Muscle of leg (tissue), 11 donors: ENCODE measurements around the gene ALPG. TPM values are rescaled to one million over a fixed set of nuclear protein-coding genes. Genes with fewer than 3 reads are reported as not detected.
"Not testable (repeated sequence)": the region's sequence is repeated elsewhere in the genome, so short reads cannot be mapped to it uniquely, and the experiment has no call there.

Source experiments
- DNase-seq: peaks from one replicate; pipeline ENCODE4 v3.0.0; 2013
- H3K27ac ChIP-seq: one replicate; pipeline ENCODE4 v1.5.1; 2013; ENCODE audit warnings: mild to moderate bottlenecking, low read length, control low read depth
- H3K27me3 ChIP-seq: one replicate; pipeline ENCODE4 v1.6.1; 2013; ENCODE audit warnings: low read length; ENCODE audit not compliant: control insufficient read depth, insufficient read depth
- H3K36me3 ChIP-seq: one replicate; pipeline ENCODE4 v1.6.1; 2013; ENCODE audit warnings: low read length; ENCODE audit not compliant: control insufficient read depth, insufficient read depth
- H3K4me1 ChIP-seq: one replicate; pipeline ENCODE4 v1.6.1; 2013; ENCODE audit warnings: low read length; ENCODE audit not compliant: control insufficient read depth, insufficient read depth
- H3K4me3 ChIP-seq: one replicate; pipeline ENCODE4 v1.5.1; 2013; ENCODE audit warnings: low read length, control low read depth
- H3K9me3 ChIP-seq: replicated peaks from 2 replicates; pipeline ENCODE4 v1.6.1; 2013; ENCODE audit warnings: low read depth, low read length; ENCODE audit not compliant: control insufficient read depth
- WGBS: methylation state at CpG from one replicate; pipeline ENCODE4 v1.1.5; 2013; ENCODE audit warnings: missing lambda C conversion rate; ENCODE audit not compliant: insufficient coverage; 5-methylcytosine and 5-hydroxymethylcytosine counted together
- polyA plus RNA-seq, 8 donors: library from polyadenylated mRNA; unstranded; fragments of 120-200 nt; gene quantifications; one replicate each; pipeline versions ENCODE4 v1.2.1 to v1.2.3, GENCODE V29; 2013; ENCODE audit warnings: inconsistent platforms in 1 of 8, low replicate concordance in 1 of 8; ENCODE audit not compliant: insufficient read length in 8 of 8, insufficient read depth in 1 of 8
- total RNA-seq: library from RNA; stranded (reverse); fragments of 120-200 nt; gene quantifications from one replicate; pipeline ENCODE4 v1.2.4, GENCODE V29; 2013

Gene ALPG
- total and polyA plus RNA-seq, 9 donors: not detected

DNA sequence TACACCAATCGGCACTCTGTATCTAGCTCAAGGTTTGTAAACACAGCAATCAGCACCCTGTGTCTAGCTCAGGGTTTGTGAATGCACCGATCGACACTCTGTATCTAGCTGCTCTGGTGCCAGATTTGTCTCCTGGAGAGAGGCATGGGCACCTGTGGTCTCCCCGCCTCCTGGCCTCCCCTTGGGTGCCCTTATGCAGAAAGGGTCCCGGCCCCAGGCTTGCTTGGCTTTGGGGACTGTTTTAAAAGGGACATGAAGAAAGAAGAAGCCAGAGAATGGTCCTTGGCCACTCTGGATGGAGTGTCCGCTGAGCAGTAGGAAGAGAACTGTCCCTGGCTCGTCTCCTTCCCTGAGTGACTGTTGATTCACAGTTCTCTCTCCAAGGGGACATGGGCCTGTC lies 39.6 kb upstream of the ALPG start:
- DNase-seq: no peak
- Histone ChIP-seq H3K4me3 (no peak overlapping the region), H3K27me3 (peaks cover 4% of the 10 kb centered on the region), H3K27ac (no peak overlapping the region), H3K9me3 (no peaks in the 10 kb centered on the region), H3K36me3 (no peaks in the 10 kb centered on the region), H3K4me1 (peaks cover 6% of the 10 kb centered on the region)
- 80% methylated on average over 5 of the region's 7 CpGs for WGBS

DNA sequence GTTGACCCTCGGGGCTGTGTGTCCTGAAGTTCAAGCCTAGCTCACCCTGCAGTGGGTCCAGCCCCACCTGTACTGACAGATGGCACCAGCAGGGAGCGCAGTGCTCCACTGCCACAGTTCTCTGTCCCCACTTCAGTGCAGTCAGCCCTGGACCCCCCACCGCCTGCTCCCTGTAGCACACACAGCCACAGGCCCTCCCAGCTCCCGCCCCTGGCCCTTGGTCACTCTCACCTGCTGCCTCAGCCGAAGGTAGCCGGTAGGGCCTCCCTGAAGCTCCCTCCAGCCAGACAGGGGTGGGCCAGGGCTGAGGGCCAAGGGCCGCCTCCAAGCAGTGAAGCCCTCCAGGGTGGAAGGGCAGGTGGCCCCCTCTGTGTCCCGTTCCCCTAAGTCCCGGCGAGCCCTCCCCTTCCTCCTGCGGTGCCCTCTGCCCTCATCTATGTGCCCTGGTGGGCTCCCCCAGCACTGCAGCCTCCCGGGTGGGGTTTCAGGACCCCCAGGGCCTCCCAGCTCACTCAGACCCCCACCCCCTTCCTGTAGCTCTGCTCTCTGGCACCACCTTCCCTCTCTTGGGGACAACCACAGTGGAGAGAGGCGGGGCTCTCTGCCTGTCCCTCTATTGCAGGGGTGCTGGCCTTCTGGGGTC lies 38.9 kb upstream of the ALPG start:
- DNase-seq: no peak
- no peaks in the 10 kb centered on the region for H3K36me3 ChIP-seq
- peaks cover 4% of the 10 kb centered on the region for H3K27me3 ChIP-seq
- H3K9me3 ChIP-seq: no peaks in the 10 kb centered on the region
- peaks cover 6% of the 10 kb centered on the region for H3K4me1 ChIP-seq
- no peak overlapping the region for H3K27ac ChIP-seq
- H3K4me3 ChIP-seq: no peak overlapping the region
- 60% methylated on average over 12 of the region's 13 CpGs for WGBS

DNA sequence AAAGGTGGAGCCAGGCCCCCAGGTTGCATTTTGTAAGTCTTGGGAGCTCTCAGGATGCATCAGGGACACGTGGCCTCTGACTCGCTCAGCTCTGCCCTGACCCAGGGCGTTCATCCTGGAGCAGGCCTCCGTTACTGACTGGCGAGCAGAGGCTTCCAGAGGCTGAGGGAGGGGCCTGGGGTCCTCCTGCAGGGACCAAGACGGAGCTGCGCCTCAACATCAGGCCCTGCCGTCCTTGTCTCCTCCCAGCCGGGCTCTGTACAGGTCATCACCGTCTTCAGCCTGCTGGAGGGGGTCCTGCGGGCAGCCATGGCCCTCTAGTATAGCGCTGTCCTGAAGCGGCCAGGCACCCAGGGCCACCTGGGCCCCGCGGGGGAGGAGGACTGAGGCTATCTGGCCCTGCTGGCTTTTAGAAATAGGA lies 38.3 kb upstream of the ALPG start:
- H3K4me1 ChIP-seq: peaks cover 6% of the 10 kb centered on the region
- H3K27me3 ChIP-seq: peaks cover 4% of the 10 kb centered on the region
- DNase-seq: no peak
- H3K4me3 ChIP-seq: no peak overlapping the region
- WGBS: 58% methylated on average over 13 of the region's 15 CpGs
- H3K27ac ChIP-seq: no peak overlapping the region
- H3K9me3 ChIP-seq: no peaks in the 10 kb centered on the region
- H3K36me3 ChIP-seq: no peaks in the 10 kb centered on the region

DNA sequence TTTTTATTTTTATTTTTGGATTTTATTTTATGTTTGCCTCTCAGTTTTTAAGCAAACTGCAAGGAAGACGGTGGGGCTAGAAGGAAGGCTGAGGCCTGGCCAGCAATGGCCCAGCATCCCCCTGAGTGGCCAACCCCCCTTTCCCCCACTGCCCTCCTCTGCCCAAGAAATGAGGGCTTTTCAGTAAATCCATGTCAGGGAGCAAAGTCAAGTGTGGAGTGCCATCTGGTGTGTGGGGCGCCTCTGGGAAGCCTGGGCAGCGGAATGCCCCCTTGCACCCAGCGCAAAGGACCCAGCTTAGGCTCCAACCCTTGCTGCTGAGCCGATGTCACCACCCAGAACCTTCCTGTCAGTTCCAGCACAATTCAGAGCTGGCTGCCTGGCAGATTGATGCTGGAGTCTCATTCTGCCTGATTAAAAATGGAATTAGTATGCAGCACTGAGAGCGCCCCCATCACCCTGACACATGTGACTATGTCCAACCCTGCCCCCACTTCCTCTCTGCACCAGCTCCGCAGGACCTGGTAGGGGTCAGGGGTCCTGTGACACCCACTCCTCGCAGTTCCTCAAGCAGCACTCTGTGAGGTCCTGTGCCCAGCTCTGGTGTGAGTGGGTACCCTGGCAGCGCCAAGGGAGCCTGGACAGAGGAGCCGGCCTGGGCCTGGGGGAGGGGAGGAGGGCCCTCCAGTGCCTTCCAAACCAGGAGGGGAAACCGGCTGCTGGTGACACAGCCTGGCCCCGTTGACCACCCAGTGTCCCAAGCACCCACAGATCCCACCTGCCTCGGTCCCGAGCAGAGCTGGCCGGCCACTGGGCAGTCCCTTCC lies 37.3 kb upstream of the ALPG start:
- peaks cover 4% of the 10 kb centered on the region for H3K27me3 ChIP-seq
- WGBS: 68% methylated on average over 7 of the region's 15 CpGs
- DNase-seq: no peak

DNA sequence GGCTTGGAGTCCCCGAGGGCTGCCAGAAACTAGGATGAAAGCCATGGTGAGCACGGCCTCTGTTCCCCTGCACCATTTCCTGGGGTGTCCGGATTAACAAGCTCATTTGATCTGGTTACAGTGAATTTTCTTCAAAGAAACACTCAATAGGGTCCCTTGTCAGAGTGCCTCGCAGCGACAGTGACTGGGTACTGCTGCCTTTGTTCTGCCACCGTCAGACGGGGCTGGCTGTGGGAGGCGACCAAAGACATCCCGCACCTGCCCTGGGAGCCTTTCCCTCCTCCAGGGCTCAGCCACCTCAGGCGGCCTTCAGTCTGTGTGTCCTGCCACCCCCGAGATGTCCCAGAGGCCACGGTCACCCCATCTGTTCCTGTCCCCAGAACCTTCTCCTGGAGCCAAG lies 36.6 kb upstream of the ALPG start:
- H3K27me3 ChIP-seq, DNase-seq, H3K4me1 ChIP-seq, H3K27ac ChIP-seq, H3K4me3 ChIP-seq, H3K9me3 ChIP-seq, H3K36me3 ChIP-seq: not testable (repeated sequence)
- WGBS: no CpG with 5 or more reads among the region's 12 CpGs

More for the DNA sequence above, 37.3 kb upstream of the ALPG start:
- Histone ChIP-seq H3K4me1 (no peaks in the 10 kb centered on the region), H3K27ac (no peak overlapping the region), H3K9me3 (no peaks in the 10 kb centered on the region), H3K4me3 (no peak overlapping the region), H3K36me3 (no peaks in the 10 kb centered on the region)

DNA sequence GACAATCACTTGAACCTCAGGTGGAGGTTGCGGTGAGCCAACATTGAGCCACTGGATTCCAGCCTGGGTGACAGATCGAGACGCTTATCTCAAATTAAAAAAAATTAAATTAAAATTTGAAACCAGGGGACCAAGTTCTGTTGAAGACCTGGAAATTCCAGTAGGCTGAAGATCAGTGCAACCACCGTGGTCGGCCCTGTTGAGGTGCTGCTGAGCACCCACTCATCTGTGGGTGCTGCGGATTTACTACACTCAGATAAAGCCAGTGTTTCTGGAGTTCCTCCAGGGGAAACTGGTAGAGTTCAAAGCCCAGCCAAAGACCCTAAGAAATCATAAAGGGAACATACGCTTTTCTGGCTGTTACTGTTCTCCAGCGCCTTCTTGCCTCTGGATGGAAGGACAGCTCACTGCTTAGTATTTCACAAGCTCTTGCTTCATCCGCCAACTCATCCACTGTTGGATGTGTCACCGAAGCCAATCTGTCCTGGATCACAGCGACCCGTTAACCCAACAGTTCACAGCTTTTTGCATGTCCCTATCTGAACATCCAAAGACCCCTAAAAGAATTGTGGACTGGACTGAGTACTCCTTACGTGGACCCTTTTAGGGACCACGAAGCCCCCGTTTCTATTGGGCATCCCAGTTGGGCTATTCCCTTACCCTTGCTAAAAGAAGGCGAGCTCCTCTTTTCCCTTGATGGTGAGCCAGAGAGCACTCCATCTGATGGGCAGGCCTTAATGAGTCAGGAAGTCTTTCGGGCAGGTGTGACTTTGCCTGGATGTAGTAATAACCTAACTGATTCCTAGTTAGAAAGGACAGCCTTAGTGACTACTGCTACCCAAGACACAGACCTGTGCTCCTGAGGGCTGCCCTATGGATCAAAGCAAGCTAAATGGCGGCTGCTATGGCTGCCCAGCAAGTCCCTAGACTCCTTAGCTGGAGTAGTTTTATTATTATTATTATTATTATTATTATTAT lies 34.1 kb upstream of the ALPG start:
- Histone ChIP-seq H3K9me3 (no peaks in the 10 kb centered on the region), H3K27ac (no peak overlapping the region), H3K4me3 (no peak overlapping the region), H3K36me3 (no peaks in the 10 kb centered on the region), H3K27me3 (peaks cover 2% of the 10 kb centered on the region), H3K4me1 (no peaks in the 10 kb centered on the region)
- WGBS: 91% methylated on average over 9 of the region's 18 CpGs
- DNase-seq: no peak

DNA sequence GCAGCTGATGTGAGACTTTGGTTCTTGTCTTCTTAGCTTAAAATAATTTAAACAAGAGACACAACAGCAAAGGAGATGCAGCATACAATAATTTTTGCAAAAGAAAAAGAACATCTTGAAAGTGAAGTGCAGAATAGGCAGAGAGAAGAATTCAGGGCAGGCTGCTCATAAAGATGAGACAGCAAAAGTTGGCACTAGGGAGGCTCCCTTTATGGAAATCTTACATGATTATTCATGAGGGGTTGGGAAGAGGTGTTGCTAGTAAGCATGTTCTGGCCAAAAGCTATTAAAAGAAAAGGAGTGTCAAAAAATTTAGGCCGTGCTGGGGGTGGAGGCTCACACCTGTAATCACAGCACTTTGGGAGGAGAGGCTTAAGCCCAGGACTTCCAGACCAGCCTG lies 32.3 kb upstream of the ALPG start:
- Histone ChIP-seq H3K4me3 (no peak overlapping the region), H3K27ac (no peak overlapping the region), H3K4me1 (no peaks in the 10 kb centered on the region), H3K9me3 (no peaks in the 10 kb centered on the region), H3K36me3 (no peaks in the 10 kb centered on the region), H3K27me3 (peaks cover 5% of the 10 kb centered on the region)
- no peak for DNase-seq
- WGBS: 83% methylated on average over 1 of the region's 1 CpG

DNA sequence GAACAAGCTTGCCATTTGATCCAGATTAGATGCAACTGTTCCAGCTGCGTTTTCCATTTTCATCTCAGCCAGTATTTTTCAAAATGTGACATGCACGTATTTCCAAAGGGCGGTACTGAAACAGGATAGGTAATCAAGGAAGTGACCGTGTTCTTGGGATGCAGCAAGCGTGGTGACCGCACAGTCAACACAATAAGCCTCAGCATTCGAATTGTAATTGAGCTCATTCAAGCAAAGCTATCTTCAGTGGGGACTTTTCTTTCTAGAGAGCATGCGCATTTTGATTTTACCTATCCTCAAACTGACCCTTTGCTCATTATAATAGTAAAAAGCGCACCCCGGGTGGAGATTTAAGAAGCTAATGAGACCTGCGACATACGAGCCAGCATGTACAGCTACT lies 31.5 kb upstream of the ALPG start:
- Histone ChIP-seq H3K4me1 (no peaks in the 10 kb centered on the region), H3K27me3 (peaks cover 5% of the 10 kb centered on the region), H3K36me3 (no peaks in the 10 kb centered on the region), H3K27ac (no peak overlapping the region), H3K4me3 (no peak overlapping the region), H3K9me3 (no peaks in the 10 kb centered on the region)
- 48% methylated on average over 12 of the region's 12 CpGs for WGBS
- no peak for DNase-seq

DNA sequence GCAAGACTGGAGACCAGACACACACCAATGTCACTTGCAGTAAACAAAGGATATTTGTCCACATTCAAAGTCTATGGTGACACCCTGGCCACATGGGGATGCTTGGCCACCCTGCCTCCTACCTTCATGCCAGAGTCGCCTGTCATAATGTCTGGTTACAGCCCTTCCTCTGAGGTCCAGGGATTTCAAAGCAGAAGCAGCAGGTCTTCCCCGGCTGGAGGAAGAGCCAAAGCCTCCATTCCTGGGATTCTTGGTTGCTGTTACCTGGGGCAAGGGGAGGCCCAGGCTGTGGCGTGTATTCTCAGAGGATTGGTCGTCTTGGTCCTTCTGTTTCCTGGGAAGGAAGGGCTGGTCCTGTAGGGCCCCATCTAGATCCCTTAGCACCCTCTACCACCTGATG lies 30.4 kb upstream of the ALPG start:
- Histone ChIP-seq H3K9me3 (no peaks in the 10 kb centered on the region), H3K27ac (no peak overlapping the region), H3K27me3 (peaks cover 7% of the 10 kb centered on the region), H3K4me3 (no peak overlapping the region), H3K36me3 (no peaks in the 10 kb centered on the region), H3K4me1 (no peaks in the 10 kb centered on the region)
- 74% methylated on average over 4 of the region's 4 CpGs for WGBS
- DNase-seq: no peak

DNA sequence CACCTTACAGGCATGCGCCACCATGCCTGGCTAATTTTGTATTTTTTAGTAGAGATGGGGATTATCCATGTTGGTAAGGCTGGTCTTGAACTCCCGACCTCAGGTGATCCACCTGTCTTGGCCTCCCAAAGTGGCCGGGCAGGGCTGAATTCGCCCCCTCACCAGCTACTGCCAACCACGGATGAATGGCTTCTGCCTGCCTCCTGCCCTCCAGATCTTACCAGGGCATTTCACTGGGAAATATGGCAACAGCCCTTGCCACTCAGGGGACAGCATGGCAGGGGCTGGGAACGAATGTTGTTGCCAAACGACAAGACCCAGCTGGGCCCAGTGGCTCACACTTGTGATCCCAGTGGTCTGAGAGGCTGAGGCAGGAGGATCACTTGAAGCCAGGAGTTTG lies 29.9 kb upstream of the ALPG start:
- Histone ChIP-seq H3K27me3 (peaks cover 11% of the 10 kb centered on the region), H3K27ac (no peak overlapping the region), H3K36me3 (no peaks in the 10 kb centered on the region), H3K9me3 (no peaks in the 10 kb centered on the region), H3K4me1 (no peaks in the 10 kb centered on the region), H3K4me3 (no peak overlapping the region)
- WGBS: 85% methylated on average over 7 of the region's 7 CpGs
- no peak for DNase-seq
